H9 (cell line): ENCODE data around the gene DMRTC2. TPM values are rescaled to one million over a fixed set of nuclear protein-coding genes. Genes with fewer than 3 reads are reported as not detected.

Experiments used
- DNase-seq: peaks from one replicate; pipeline ENCODE4 v3.0.0-alpha.2; 2017
- H2AFZ ChIP-seq: one replicate; pipeline ENCODE4 v1.6.1; 2013; ENCODE audit warnings: mild to moderate bottlenecking, low read length, control low read depth, moderate library complexity
- H2AK5ac ChIP-seq: 2 replicates; pipeline ENCODE4 v1.6.1; 2013; ENCODE audit warnings: low read length, control low read depth, mixed read lengths; ENCODE audit not compliant: insufficient read length
- H2BK120ac ChIP-seq: one replicate; pipeline ENCODE4 v1.6.1; 2013; ENCODE audit warnings: low read depth, mild to moderate bottlenecking, low read length, control low read depth, inconsistent platforms; ENCODE audit not compliant: poor library complexity, severe bottlenecking
- H2BK12ac ChIP-seq: 2 replicates; pipeline ENCODE4 v1.6.1; 2013; ENCODE audit warnings: low read length, control low read depth, mixed read lengths, low read depth; ENCODE audit not compliant: insufficient read length
- H2BK15ac ChIP-seq: 2 replicates; pipeline ENCODE4 v1.6.1; 2013; ENCODE audit warnings: low read depth, low read length, control low read depth
- H2BK20ac ChIP-seq: one replicate; pipeline ENCODE4 v1.6.1; 2013; ENCODE audit warnings: low read depth, mild to moderate bottlenecking, low read length, control low read depth, inconsistent platforms; ENCODE audit not compliant: poor library complexity, severe bottlenecking
- H2BK5ac ChIP-seq: 2 replicates; pipeline ENCODE4 v1.6.1; 2013; ENCODE audit warnings: low read length, control low read depth, mixed read lengths; ENCODE audit not compliant: insufficient read length
- H3K14ac ChIP-seq: 2 replicates; pipeline ENCODE4 v1.6.1; 2013; ENCODE audit warnings: low read length, control low read depth; ENCODE audit not compliant: insufficient read depth
- H3K18ac ChIP-seq: 2 replicates; pipeline ENCODE4 v1.6.1; 2013; ENCODE audit warnings: low read depth, mild to moderate bottlenecking, mixed read lengths, low read length, control low read depth; ENCODE audit not compliant: insufficient read length
- H3K23ac ChIP-seq: 2 replicates; pipeline ENCODE4 v1.6.1; 2013; ENCODE audit warnings: low read length, control low read depth, mixed read lengths, low read depth; ENCODE audit not compliant: insufficient read length
- H3K23me2 ChIP-seq: 2 replicates; pipeline ENCODE4 v1.6.1; 2013; ENCODE audit warnings: low read depth, mild to moderate bottlenecking, mixed read lengths, low read length, control low read depth; ENCODE audit not compliant: insufficient read length, poor library complexity, severe bottlenecking
- H3K27ac ChIP-seq: 2 replicates; pipeline ENCODE4 v1.5.1; 2013; ENCODE audit warnings: low read length, control low read depth, mixed read lengths, low read depth; ENCODE audit not compliant: insufficient read length
- H3K27me3 ChIP-seq: 2 replicates; pipeline ENCODE4 v1.6.1; 2013; ENCODE audit warnings: low read length, control low read depth, inconsistent platforms; ENCODE audit not compliant: insufficient read depth
- H3K4ac ChIP-seq: 2 replicates; pipeline ENCODE4 v1.6.1; 2013; ENCODE audit warnings: low read depth, mild to moderate bottlenecking, control low read depth, inconsistent platforms, low read length, moderate library complexity
- H3K4me1 ChIP-seq: 2 replicates; pipeline ENCODE4 v1.6.1; 2013; ENCODE audit warnings: low read length, control low read depth, inconsistent platforms; ENCODE audit not compliant: insufficient read depth
- H3K4me2 ChIP-seq: 2 replicates; pipeline ENCODE4 v1.6.1; 2013; ENCODE audit warnings: low read length, control low read depth, mixed read lengths; ENCODE audit not compliant: insufficient read length, insufficient read depth
- H3K56ac ChIP-seq: 2 replicates; pipeline ENCODE4 v1.6.1; 2013; ENCODE audit warnings: low read depth, mild to moderate bottlenecking, mixed read lengths, low read length, control low read depth; ENCODE audit not compliant: insufficient read length
- H3K79me1 ChIP-seq: 2 replicates; pipeline ENCODE4 v1.6.1; 2013; ENCODE audit warnings: low read depth, mild to moderate bottlenecking, moderate library complexity, low read length, control low read depth, inconsistent platforms; ENCODE audit not compliant: insufficient read depth, poor library complexity, severe bottlenecking
- H3K79me2 ChIP-seq: 2 replicates; pipeline ENCODE4 v1.6.1; 2013; ENCODE audit warnings: low read length, control low read depth, inconsistent platforms; ENCODE audit not compliant: insufficient read depth
- H3K9ac ChIP-seq: 2 replicates; pipeline ENCODE4 v1.6.1; 2013; ENCODE audit warnings: low read length, control low read depth, mixed read lengths; ENCODE audit not compliant: insufficient read length; ENCODE audit errors: extremely low read depth
- H3K9me3 ChIP-seq: one replicate; pipeline ENCODE4 v1.6.1; 2013; ENCODE audit warnings: low read depth, low read length, inconsistent platforms; ENCODE audit not compliant: control insufficient read depth
- H3T11ph ChIP-seq: one replicate; pipeline ENCODE4 v1.6.1; 2013; ENCODE audit warnings: mild to moderate bottlenecking, low read length, control low read depth, inconsistent platforms
- H4K20me1 ChIP-seq: one replicate; pipeline ENCODE4 v1.6.1; 2013; ENCODE audit not compliant: control insufficient read depth, insufficient read length, insufficient read depth
- H4K5ac ChIP-seq: 2 replicates; pipeline ENCODE4 v1.6.1; 2013; ENCODE audit warnings: low read depth, mild to moderate bottlenecking, mixed read lengths, low read length, control low read depth; ENCODE audit not compliant: insufficient read length
- H4K8ac ChIP-seq: replicated peaks from 2 replicates; pipeline ENCODE4 v1.6.1; 2013; ENCODE audit warnings: low read length, control low read depth, mixed read lengths, low read depth; ENCODE audit not compliant: insufficient read length
- H4K91ac ChIP-seq: 2 replicates; pipeline ENCODE4 v1.6.1; 2013; ENCODE audit warnings: low read depth, mild to moderate bottlenecking, moderate library complexity, mixed read lengths, low read length, control low read depth; ENCODE audit not compliant: insufficient read length
- H3K27ac Mint-ChIP-seq, 3 experiments: 2 replicates in 2 of 3; 3 replicates in 1 of 3; pipeline ENCODE4 v1.8.0; 2020 to 2021; ENCODE audit warnings: mixed read lengths in 3 of 3, mild to moderate bottlenecking in 1 of 3, moderate library complexity in 1 of 3
- H3K27me3 Mint-ChIP-seq: 2 replicates; pipeline ENCODE4 v1.8.0; 2021; ENCODE audit warnings: low read depth, mild to moderate bottlenecking, moderate library complexity, mixed read lengths
- H3K36me3 Mint-ChIP-seq, 3 experiments: 2 replicates in 2 of 3; 3 replicates in 1 of 3; pipeline ENCODE4 v1.8.0; 2020 to 2021; ENCODE audit warnings: low read depth in 3 of 3, mixed read lengths in 3 of 3; ENCODE audit not compliant: insufficient read depth in 1 of 3
- H3K4me1 Mint-ChIP-seq, 2 experiments: 2 replicates each; pipeline ENCODE4 v1.8.0; 2020; ENCODE audit warnings: mixed read lengths in 2 of 2
- H3K4me3 Mint-ChIP-seq, 2 experiments: 2 replicates in 1 of 2; 3 replicates in 1 of 2; pipeline ENCODE4 v1.8.0; 2020 to 2021; ENCODE audit warnings: mild to moderate bottlenecking in 2 of 2, mixed read lengths in 2 of 2, moderate library complexity in 1 of 2
- H3K9me3 Mint-ChIP-seq, 2 experiments: 2 replicates in 1 of 2; 3 replicates in 1 of 2; pipeline ENCODE4 v1.8.0; 2020; ENCODE audit warnings: mild to moderate bottlenecking in 2 of 2, mixed read lengths in 2 of 2, moderate library complexity in 1 of 2
- CTCF ChIP-seq: fragments of 200-600 bp; sonication (generic); conservative IDR thresholded peaks from 3 replicates; pipeline ENCODE4 v1.8.0; 2021; ENCODE audit warnings: antibody characterized with exemption, mild to moderate bottlenecking
- WGBS: extraction: QIAGEN DNeasy Blood & Tissue Kit; methylation state at CpG from one replicate; pipeline ENCODE4 v1.1.7; 2013; ENCODE audit warnings: missing lambda C conversion rate, low lambda C conversion rate, mixed read lengths; ENCODE audit not compliant: insufficient read length; ENCODE audit errors: extremely low coverage; 5-methylcytosine and 5-hydroxymethylcytosine counted together
- total RNA-seq: library from RNA; stranded (reverse); gene quantifications from 2 replicates; pipeline ENCODE4 v1.2.1, GENCODE V29; 2021

DMRTC2 gene
- total RNA-seq, 1 experiment from 2014 or later, result not detected

- no peaks in the 10 kb centered on the region for H3K79me2 ChIP-seq
- H3K27me3 Mint-ChIP-seq, result peaks cover 52% of the 10 kb centered on the region
These were observed 35.0 kb downstream of the DMRTC2 start for GRCh38 chr19:41879670-41880328.

More at GRCh38 chr19:41879670-41880328, 35.0 kb downstream of the DMRTC2 start:
- no peaks in the 10 kb centered on the region for H4K20me1 ChIP-seq
- H3K27me3 ChIP-seq, result no peaks in the 10 kb centered on the region; the same call in 1 of the 2 replicates
- no peak overlapping the region for H4K91ac ChIP-seq
- no peak for DNase-seq
- no peak overlapping the region for H2BK120ac ChIP-seq
- Mint-ChIP-seq H3K36me3 (no peaks in the 10 kb centered on the region; a peak in 1 of 7 replicates), H3K9me3 (no peaks in the 10 kb centered on the region), H3K27ac (no peak overlapping the region), H3K4me1 (peaks cover 7 to 28% of the 10 kb centered on the region in 2 experiments), H3K4me3 (no peak overlapping the region; a peak in 1 of 5 replicates)
- no peaks in the 10 kb centered on the region for H3K4me1 ChIP-seq
- no peak overlapping the region for H4K5ac ChIP-seq
- H3K4ac ChIP-seq, result no peak overlapping the region
- no peak overlapping the region for H2BK5ac ChIP-seq
- H2BK12ac ChIP-seq, result no peak overlapping the region
- TF ChIP-seq CTCF, result no peak
- no peak overlapping the region for H3K56ac ChIP-seq
- H3K23ac ChIP-seq, result no peak overlapping the region
- H3K27ac ChIP-seq, result no peak overlapping the region
- no CpG with 5 or more reads among the region's 7 CpGs for WGBS
- H3K9ac ChIP-seq, result no peak overlapping the region
- no peak overlapping the region for H2BK15ac ChIP-seq
- no peak overlapping the region for H4K8ac ChIP-seq
- H3K23me2 ChIP-seq, result peaks cover 20% of the 10 kb centered on the region
- H3K79me1 ChIP-seq, result no peaks in the 10 kb centered on the region
- H2AK5ac ChIP-seq, result no peak overlapping the region
- no peak overlapping the region for H3K14ac ChIP-seq
- no peak overlapping the region for H2AFZ ChIP-seq
- no peaks in the 10 kb centered on the region for H3K9me3 ChIP-seq
- H3K4me2 ChIP-seq, result no peak overlapping the region
- no peak overlapping the region for H3T11ph ChIP-seq
- no peak overlapping the region for H3K18ac ChIP-seq
- no peak overlapping the region for H2BK20ac ChIP-seq
